ENCODE data around the gene AP3B1. TPM values are rescaled to one million over a fixed set of nuclear protein-coding genes. Genes with fewer than 3 reads are reported as not detected.
A peak's percentile ranks its signal among the peaks of the same experiment; 100 is the strongest.

Gene AP3B1
- polyA plus RNA-seq, 3 donors: 20.3 to 39.8 (median 24.9) TPM

DNA sequence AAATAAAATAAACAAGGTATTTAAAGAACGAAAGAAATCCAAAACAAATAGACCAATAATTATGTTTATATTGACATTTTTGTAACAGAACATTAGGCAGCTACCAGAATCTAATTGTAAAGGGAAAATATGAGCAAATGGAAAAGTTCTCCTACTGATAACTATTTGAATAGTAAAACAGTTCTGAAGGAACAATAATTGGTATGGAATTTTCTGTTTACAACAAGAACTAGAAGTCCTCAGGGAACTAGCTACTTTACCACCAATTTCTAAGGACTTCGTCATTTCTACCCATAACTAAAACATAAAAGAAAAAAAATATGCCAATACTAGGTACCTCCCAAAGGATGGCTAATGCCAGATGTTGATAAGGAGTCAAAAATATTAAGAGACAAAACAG lies 58.5 kb downstream of the AP3B1 start:
- TF ChIP-seq, protein P1, sequence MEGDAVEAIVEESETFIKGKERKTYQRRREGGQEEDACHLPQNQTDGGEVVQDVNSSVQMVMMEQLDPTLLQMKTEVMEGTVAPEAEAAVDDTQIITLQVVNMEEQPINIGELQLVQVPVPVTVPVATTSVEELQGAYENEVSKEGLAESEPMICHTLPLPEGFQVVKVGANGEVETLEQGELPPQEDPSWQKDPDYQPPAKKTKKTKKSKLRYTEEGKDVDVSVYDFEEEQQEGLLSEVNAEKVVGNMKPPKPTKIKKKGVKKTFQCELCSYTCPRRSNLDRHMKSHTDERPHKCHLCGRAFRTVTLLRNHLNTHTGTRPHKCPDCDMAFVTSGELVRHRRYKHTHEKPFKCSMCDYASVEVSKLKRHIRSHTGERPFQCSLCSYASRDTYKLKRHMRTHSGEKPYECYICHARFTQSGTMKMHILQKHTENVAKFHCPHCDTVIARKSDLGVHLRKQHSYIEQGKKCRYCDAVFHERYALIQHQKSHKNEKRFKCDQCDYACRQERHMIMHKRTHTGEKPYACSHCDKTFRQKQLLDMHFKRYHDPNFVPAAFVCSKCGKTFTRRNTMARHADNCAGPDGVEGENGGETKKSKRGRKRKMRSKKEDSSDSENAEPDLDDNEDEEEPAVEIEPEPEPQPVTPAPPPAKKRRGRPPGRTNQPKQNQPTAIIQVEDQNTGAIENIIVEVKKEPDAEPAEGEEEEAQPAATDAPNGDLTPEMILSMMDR (IDR thresholded peaks at IDR 0.05): no peak
- no peak overlapping the region for H2AFZ ChIP-seq (ENCODE audit: insufficient read depth, low read depth, low read length, poor library complexity, severe bottlenecking)
- H3K4me1 ChIP-seq (ENCODE audit: control insufficient read depth in 1 of 2, insufficient read depth in 2 of 2, low read length in 2 of 2): no peaks in the 10 kb centered on the region
- H3K27me3 Mint-ChIP-seq (ENCODE audit: low read depth in 3 of 3): no peaks in the 10 kb centered on the region
- H3K4me2 ChIP-seq (replicated peaks; ENCODE audit: extremely low read depth, low read length, poor library complexity, severe bottlenecking): no peak overlapping the region
- peaks cover 0 to 4% (median 0%) of the 10 kb centered on the region in 7 donors for H3K9me3 Mint-ChIP-seq
- WGBS (ENCODE audit: insufficient coverage): no CpG with 5 or more reads among the region's 2 CpGs
- no peak for DNase-seq
- peaks cover 53% of the 10 kb centered on the region for H3K79me2 ChIP-seq (ENCODE audit: insufficient read depth, low read length)
- no peaks in the 10 kb centered on the region for H3K9me3 ChIP-seq (replicated peaks in 1 of 2; ENCODE audit: control insufficient read depth in 1 of 2, insufficient read depth in 1 of 2, low read length in 2 of 2)
- peaks cover 25 to 38% of the 10 kb centered on the region in 2 donors for H3K36me3 Mint-ChIP-seq
- no peak overlapping the region for H3K27ac ChIP-seq (ENCODE audit: low read depth in 1 of 2, low read length in 2 of 2)
- H3K4me3 Mint-ChIP-seq: no peak overlapping the region
- H3K9ac ChIP-seq (ENCODE audit: insufficient read depth, low read length, poor library complexity, severe bottlenecking): no peak overlapping the region
- H3K4me1 Mint-ChIP-seq: peaks cover 5% of the 10 kb centered on the region
- peak overlapping the region in 1 of 7 donors; percentile 27 for H3K27ac Mint-ChIP-seq
- no peak overlapping the region for H3K4me3 ChIP-seq (replicated peaks in 1 of 3; ENCODE audit: low read depth in 2 of 3, low read length in 3 of 3)
- intact Hi-C loops (cut with micrococcal nuclease): no loop called here
- peaks cover 58% of the 10 kb centered on the region for H4K20me1 ChIP-seq (ENCODE audit: insufficient read depth, low read length)
- no peaks in the 10 kb centered on the region for H3K27me3 ChIP-seq (ENCODE audit: control insufficient read depth in 2 of 2, insufficient read depth in 2 of 2, low read length in 2 of 2)
- H3K36me3 ChIP-seq (replicated peaks in 1 of 2; ENCODE audit: control insufficient read depth in 1 of 2, insufficient read depth in 2 of 2, low read length in 2 of 2): peaks cover 19 to 38% of the 10 kb centered on the region in 2 donors

GRCh38 chr5:78235289-78235688 lies 59.2 kb downstream of the AP3B1 start:
- peaks cover 13 to 34% of the 10 kb centered on the region in 2 donors for H3K36me3 ChIP-seq (replicated peaks in 1 of 2; ENCODE audit: control insufficient read depth in 1 of 2, insufficient read depth in 2 of 2, low read length in 2 of 2)

More at GRCh38 chr5:78235289-78235688, 59.2 kb downstream of the AP3B1 start:
- intact Hi-C loops (cut with micrococcal nuclease): no loop called here
- H2AFZ ChIP-seq (ENCODE audit: insufficient read depth, low read depth, low read length, poor library complexity, severe bottlenecking): no peak overlapping the region
- peaks cover 0 to 4% (median 0%) of the 10 kb centered on the region in 7 donors for H3K9me3 Mint-ChIP-seq
- no peak overlapping the region for H3K27ac ChIP-seq (ENCODE audit: low read depth in 1 of 2, low read length in 2 of 2)
- H4K20me1 ChIP-seq (ENCODE audit: insufficient read depth, low read length): peaks cover 65% of the 10 kb centered on the region
- no peaks in the 10 kb centered on the region for H3K9me3 ChIP-seq (replicated peaks in 1 of 2; ENCODE audit: control insufficient read depth in 1 of 2, insufficient read depth in 1 of 2, low read length in 2 of 2)
- H3K4me2 ChIP-seq (replicated peaks; ENCODE audit: extremely low read depth, low read length, poor library complexity, severe bottlenecking): no peak overlapping the region
- no peaks in the 10 kb centered on the region for H3K4me1 ChIP-seq (ENCODE audit: control insufficient read depth in 1 of 2, insufficient read depth in 2 of 2, low read length in 2 of 2)
- no peak overlapping the region for H3K4me3 Mint-ChIP-seq
- TF ChIP-seq, protein P1 (IDR thresholded peaks at IDR 0.05): no peak
- no peak overlapping the region for H3K4me3 ChIP-seq (replicated peaks in 1 of 3; ENCODE audit: low read depth in 2 of 3, low read length in 3 of 3)
- peaks cover 60% of the 10 kb centered on the region for H3K79me2 ChIP-seq (ENCODE audit: insufficient read depth, low read length)
- H3K4me1 Mint-ChIP-seq: peaks cover 5% of the 10 kb centered on the region
- no peak overlapping the region for H3K9ac ChIP-seq (ENCODE audit: insufficient read depth, low read length, poor library complexity, severe bottlenecking)
- no peaks in the 10 kb centered on the region for H3K27me3 ChIP-seq (ENCODE audit: control insufficient read depth in 2 of 2, insufficient read depth in 2 of 2, low read length in 2 of 2)
- H3K27ac Mint-ChIP-seq: no peak overlapping the region
- peaks cover 21 to 38% of the 10 kb centered on the region in 2 donors for H3K36me3 Mint-ChIP-seq
- DNase-seq: no peak
- WGBS (ENCODE audit: insufficient coverage): no CpG with 5 or more reads among the region's 3 CpGs
- no peaks in the 10 kb centered on the region for H3K27me3 Mint-ChIP-seq (ENCODE audit: low read depth in 3 of 3)
